H1 (cell line): ENCODE results near the gene TTC23. TPM values are rescaled to one million over a fixed set of nuclear protein-coding genes. Genes with fewer than 3 reads are reported as not detected.
A peak's percentile ranks its signal among the peaks of the same experiment; 100 is the strongest.

Experiments
- CTCF ChIA-PET: fragments of 300-600 bp; sonication (Branson Sonifier 250); formaldehyde crosslinking; loops from one replicate; lab custom pipeline; 2021; ENCODE audit not compliant: partially characterized antibody; lab: Charles Lee
- POLR2A ChIA-PET: fragments of 300-600 bp; sonication (Branson Sonifier 250); formaldehyde crosslinking; loops from one replicate; lab custom pipeline; 2021; ENCODE audit warnings: inconsistent platforms; ENCODE audit not compliant: partially characterized antibody; lab: Charles Lee
- DNase-seq, 2 experiments: peaks; one replicate each; pipeline versions ENCODE4 v3.0.0 to v3.0.0-alpha.2; 2010 to 2022; ENCODE audit warnings: low spot score in 2 of 2, low read depth in 1 of 2, mixed read lengths in 1 of 2
- FAIRE-seq: peaks from 2 replicates; lab custom pipeline; 2011; peaks lifted over from hg19 to GRCh38; lab: Jason Lieb, UNC
- H2AFZ ChIP-seq: 2 replicates; pipeline ENCODE4 v1.8.1; 2012; ENCODE audit warnings: low read length, inconsistent platforms
- H2AK5ac ChIP-seq: 2 replicates; pipeline ENCODE4 v1.6.1; 2013; ENCODE audit warnings: low read depth, low read length
- H2BK120ac ChIP-seq: replicated peaks from 2 replicates; pipeline ENCODE3; 2013; ENCODE audit warnings: low read depth, low read length, inconsistent platforms
- H2BK12ac ChIP-seq: 2 replicates; pipeline ENCODE4 v1.6.1; 2013; ENCODE audit warnings: low read depth, low read length
- H2BK15ac ChIP-seq: 2 replicates; pipeline ENCODE4 v1.6.1; 2013; ENCODE audit warnings: low read length
- H2BK20ac ChIP-seq: 2 replicates; pipeline ENCODE4 v1.6.1; 2013; ENCODE audit warnings: low read length
- H2BK5ac ChIP-seq: 2 replicates; pipeline ENCODE4 v1.6.1; 2013; ENCODE audit warnings: low read depth, low read length
- H3K14ac ChIP-seq: 2 replicates; pipeline ENCODE4 v1.6.1; 2013; ENCODE audit warnings: inconsistent platforms; ENCODE audit not compliant: insufficient read length
- H3K18ac ChIP-seq: 2 replicates; pipeline ENCODE4 v1.6.1; 2013; ENCODE audit warnings: low read length; ENCODE audit errors: extremely low read depth
- H3K23ac ChIP-seq: 2 replicates; pipeline ENCODE4 v1.6.1; 2013; ENCODE audit warnings: inconsistent platforms; ENCODE audit not compliant: insufficient read length
- H3K23me2 ChIP-seq: 2 replicates; pipeline ENCODE4 v1.6.1; 2013; ENCODE audit warnings: low read depth, low read length
- H3K27ac ChIP-seq: 2 replicates; pipeline ENCODE4 v1.6.1; 2011; ENCODE audit warnings: low read depth, low read length, inconsistent platforms
- H3K27me3 ChIP-seq, 4 experiments: replicated peaks in 1 of 4; 1 replicate in 1 of 4; 2 replicates in 3 of 4; pipeline versions ENCODE4 v1.6.1 to v1.8.1; 2011 to 2013; ENCODE audit warnings: low read length in 3 of 4, mild to moderate bottlenecking in 3 of 4, inconsistent platforms in 2 of 4, mixed read lengths in 2 of 4, moderate library complexity in 1 of 4; ENCODE audit not compliant: control insufficient read depth in 3 of 4, insufficient read depth in 3 of 4; ENCODE audit errors: extremely low read depth in 1 of 4
- H3K36me3 ChIP-seq, 4 experiments: 2 replicates each; pipeline versions ENCODE4 v1.6.1 to v1.8.1; 2011 to 2013; ENCODE audit warnings: mild to moderate bottlenecking in 4 of 4, low read length in 3 of 4, moderate library complexity in 2 of 4, control low read depth in 1 of 4, inconsistent platforms in 1 of 4; ENCODE audit not compliant: insufficient read depth in 4 of 4, control insufficient read depth in 2 of 4
- H3K4ac ChIP-seq: replicated peaks from 2 replicates; pipeline ENCODE3; 2013; ENCODE audit warnings: low read length, low read depth, mixed read lengths, inconsistent platforms; ENCODE audit not compliant: insufficient read length
- H3K4me1 ChIP-seq, 4 experiments: replicated peaks in 1 of 4; 1 replicate in 1 of 4; 2 replicates in 3 of 4; pipeline versions ENCODE4 v1.6.1 to v1.8.1; 2011 to 2013; ENCODE audit warnings: low read length in 3 of 4, inconsistent platforms in 2 of 4, mixed read lengths in 1 of 4; ENCODE audit not compliant: insufficient read depth in 4 of 4, control insufficient read depth in 3 of 4
- H3K4me2 ChIP-seq, 2 experiments: 2 replicates each; pipeline versions ENCODE4 v1.6.1 to v1.8.1; 2011 to 2013; ENCODE audit warnings: low read depth in 2 of 2, low read length in 2 of 2, control low read depth in 1 of 2, inconsistent platforms in 1 of 2, mild to moderate bottlenecking in 1 of 2; ENCODE audit not compliant: insufficient read depth in 1 of 2
- H3K4me3 ChIP-seq, 4 experiments: fragments of 200-600, 300-600 bp in 1 of 4; sonication (generic), shearing (Covaris generic), sonication (Bioruptor Twin) in 1 of 4; 2 replicates each; pipeline versions ENCODE4 v1.5.1 to v1.8.1; 2011 to 2016; ENCODE audit warnings: low read length in 4 of 4, low read depth in 3 of 4, control low read depth in 2 of 4, inconsistent platforms in 2 of 4, mild to moderate bottlenecking in 2 of 4, mixed read lengths in 1 of 4, moderate library complexity in 1 of 4; ENCODE audit not compliant: insufficient read depth in 2 of 4; ENCODE audit errors: extremely low read depth in 1 of 4
- H3K56ac ChIP-seq: replicated peaks from 2 replicates; pipeline ENCODE3; 2013; ENCODE audit warnings: low read depth, mild to moderate bottlenecking, mixed read lengths, low read length, inconsistent platforms; ENCODE audit not compliant: insufficient read length
- H3K79me1 ChIP-seq: 2 replicates; pipeline ENCODE4 v1.6.1; 2013; ENCODE audit warnings: low read depth, low read length, control low read depth
- H3K79me2 ChIP-seq, 2 experiments: 2 replicates each; pipeline versions ENCODE4 v1.6.1 to v1.8.1; 2012 to 2013; ENCODE audit warnings: low read length in 2 of 2, mild to moderate bottlenecking in 2 of 2, inconsistent platforms in 1 of 2; ENCODE audit not compliant: insufficient read depth in 2 of 2, control insufficient read depth in 1 of 2
- H3K9ac ChIP-seq, 4 experiments: replicated peaks in 1 of 4; 1 replicate in 1 of 4; 2 replicates in 3 of 4; pipeline versions ENCODE4 v1.6.1 to v1.8.1; 2011 to 2013; ENCODE audit warnings: low read depth in 3 of 4, low read length in 3 of 4, control low read depth in 2 of 4, mild to moderate bottlenecking in 2 of 4, moderate library complexity in 2 of 4, inconsistent platforms in 1 of 4; ENCODE audit errors: extremely low read depth in 1 of 4
- H3K9me3 ChIP-seq, 2 experiments: 2 replicates each; pipeline versions ENCODE4 v1.6.1 to v1.8.1; 2012 to 2013; ENCODE audit warnings: mild to moderate bottlenecking in 2 of 2, moderate library complexity in 2 of 2, control low read depth in 1 of 2, inconsistent platforms in 1 of 2, low read depth in 1 of 2, low read length in 1 of 2, mixed read lengths in 1 of 2; ENCODE audit not compliant: insufficient read depth in 2 of 2
- H4K20me1 ChIP-seq, 2 experiments: replicated peaks in 1 of 2; 2 replicates each; pipeline versions ENCODE3 to v1.8.1; 2011 to 2013; ENCODE audit warnings: inconsistent platforms in 2 of 2, low read length in 2 of 2, mild to moderate bottlenecking in 1 of 2; ENCODE audit not compliant: insufficient read depth in 2 of 2, control insufficient read depth in 1 of 2
- H4K5ac ChIP-seq: 2 replicates; pipeline ENCODE4 v1.6.1; 2013; ENCODE audit warnings: low read length, low read depth, mixed read lengths, inconsistent platforms; ENCODE audit not compliant: insufficient read length
- H4K8ac ChIP-seq: 2 replicates; pipeline ENCODE4 v1.8.0; 2013; ENCODE audit warnings: mild to moderate bottlenecking, moderate library complexity, low read length, inconsistent platforms; ENCODE audit not compliant: insufficient read depth; ENCODE audit errors: extremely low read depth
- H4K91ac ChIP-seq: replicated peaks from 2 replicates; pipeline ENCODE3; 2013; ENCODE audit warnings: low read length, mixed read lengths, inconsistent platforms; ENCODE audit not compliant: insufficient read length
- BRCA1 ChIP-seq: IDR thresholded peaks from 2 replicates; pipeline ENCODE4 v1.6.1; 2012; ENCODE audit warnings: low read depth, low read length, improper control_type of control experiment
- CEBPB ChIP-seq: IDR thresholded peaks from 2 replicates; pipeline ENCODE4 v1.6.1; 2012; ENCODE audit warnings: low read depth, low read length
- CHD1 ChIP-seq: IDR thresholded peaks from 2 replicates; pipeline ENCODE4 v1.6.1; 2012; ENCODE audit warnings: low read depth, low read length, improper control_type of control experiment
- CREB1 ChIP-seq: IDR thresholded peaks from 2 replicates; pipeline ENCODE4 v1.6.1; 2012; ENCODE audit warnings: inconsistent platforms
- HDAC6 ChIP-seq: IDR thresholded peaks from one replicate; pipeline ENCODE4 v1.7.1; 2012; ENCODE audit warnings: low read depth, mild to moderate bottlenecking, inconsistent platforms, low read length, moderate library complexity
- KDM1A ChIP-seq: fragments of 200-600, 300-600 bp; sonication (generic); IDR thresholded peaks from 2 replicates; pipeline ENCODE4 v1.7.1; 2016; ENCODE audit warnings: mild to moderate bottlenecking, low read length, borderline replicate concordance
- RFX5 ChIP-seq: IDR thresholded peaks from 2 replicates; pipeline ENCODE4 v1.6.1; 2011; ENCODE audit warnings: low read depth, low read length, improper control_type of control experiment, borderline replicate concordance
- RXRA ChIP-seq: IDR thresholded peaks from 2 replicates; pipeline ENCODE4 v1.6.1; 2011; ENCODE audit warnings: low read depth, mild to moderate bottlenecking, low read length, moderate library complexity; ENCODE audit not compliant: insufficient read depth
- SAP30 ChIP-seq: fragments of 300-600 bp; sonication (generic); IDR thresholded peaks from 2 replicates; pipeline ENCODE4 v1.7.1; 2012; ENCODE audit warnings: low read length, moderate library complexity, mild to moderate bottlenecking, inconsistent platforms; ENCODE audit not compliant: insufficient read depth, insufficient replicate concordance
- SUZ12 ChIP-seq: fragments of 200-600 bp; sonication (generic); IDR thresholded peaks from 2 replicates; pipeline ENCODE4 v1.6.1; 2012; ENCODE audit warnings: mild to moderate bottlenecking, inconsistent platforms, low read length, moderate library complexity, mixed read lengths
- TAF1 ChIP-seq: IDR thresholded peaks from 2 replicates; pipeline ENCODE4 v1.6.1; 2011; ENCODE audit warnings: mild to moderate bottlenecking, low read depth, low read length
- TCF12 ChIP-seq: IDR thresholded peaks from 2 replicates; pipeline ENCODE4 v1.6.1; 2011; ENCODE audit warnings: low read depth, mild to moderate bottlenecking, low read length
- TEAD4 ChIP-seq: IDR thresholded peaks from 2 replicates; pipeline ENCODE4 v1.6.1; 2012; ENCODE audit warnings: low read depth, low read length, inconsistent platforms, mixed read lengths
- WGBS, 2 experiments: shearing (Covaris generic) in 1 of 2; methylation state at CpG; one replicate each; pipeline versions ENCODE4 v1.1.6 to v1.1.7; 2013 to 2015; ENCODE audit warnings: low lambda C conversion rate in 2 of 2, mixed read lengths in 2 of 2, inconsistent platforms in 1 of 2, low coverage in 1 of 2, missing lambda C conversion rate in 1 of 2; ENCODE audit not compliant: insufficient replicate concordance in 2 of 2, insufficient coverage in 1 of 2, insufficient read length in 1 of 2; ENCODE audit errors: extremely low coverage in 1 of 2, missing lambda C conversion rate in 1 of 2; 5-methylcytosine and 5-hydroxymethylcytosine counted together
- polyA plus RNA-seq, 7 experiments: library from polyadenylated mRNA; depleted of rRNA in 3 of 7; stranded (reverse) in 5 of 7; unstranded in 2 of 7; fragments of >200 nt in 5 of 7; fragments of 200-250 nt in 2 of 7; gene quantifications; 1 replicate in 5 of 7; 2 replicates in 1 of 7; 4 replicates in 1 of 7; pipeline versions ENCODE4 v1.2.1 to v1.2.3, GENCODE V29; 2011 to 2013; ENCODE audit warnings: missing spikeins in 2 of 7, mixed read lengths in 2 of 7
- total RNA-seq: library from RNA; stranded (reverse); fragmentation: NEBNext Ultra II Directional; extraction: Animal tissue kit (Norgen Biotek cat#: 25700); gene quantifications from 2 replicates; pipeline ENCODE4 v1.2.1, GENCODE V29; 2021

The TTC23 gene
- total and polyA plus RNA-seq, 2 of the 8 experiments (the other 6 are each of a cell fraction or from before 2014, with no cell fraction given) = 4.8 to 23.0 TPM

DNA sequence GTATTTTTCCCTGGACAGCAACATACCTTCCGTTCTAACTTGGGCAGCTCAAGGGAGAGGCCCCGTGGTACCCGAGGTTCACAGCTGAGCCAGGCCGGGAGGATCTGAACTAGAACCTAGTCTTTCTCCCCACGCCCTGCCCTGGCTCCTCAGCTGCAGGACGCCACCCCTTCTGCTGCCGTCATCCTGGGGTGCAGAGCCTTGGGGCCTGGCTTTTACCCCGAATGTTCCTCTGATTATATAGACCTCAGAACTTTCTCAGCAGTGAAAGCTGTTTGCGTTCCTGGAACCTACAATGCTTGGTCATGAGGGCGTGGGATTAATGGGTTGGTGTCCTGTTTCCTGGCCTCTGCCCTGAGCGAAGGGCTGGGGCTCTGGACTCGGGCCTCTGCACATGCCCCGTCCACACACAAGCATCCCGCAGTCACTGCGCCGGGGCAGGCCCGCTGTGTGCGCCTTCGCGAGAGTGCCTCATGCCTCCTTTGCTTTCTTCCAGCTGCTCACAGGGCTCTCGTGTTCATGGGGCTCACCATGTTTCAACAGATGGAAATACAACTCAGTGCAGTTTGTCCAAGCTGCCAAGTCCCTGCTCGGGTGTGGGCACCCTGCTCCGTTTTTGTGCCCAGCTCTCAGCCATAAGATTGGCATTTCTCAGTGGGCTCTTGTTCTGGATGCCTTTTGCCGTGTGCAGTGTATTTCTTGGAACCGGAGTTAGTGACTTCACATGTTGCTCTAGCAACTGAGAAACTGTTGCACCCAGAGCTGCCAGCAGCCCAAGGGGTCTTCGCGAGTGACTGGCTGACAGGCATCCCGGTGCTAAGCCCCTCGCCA, 124.1 kb downstream of the TTC23 start:
- Histone ChIP-seq H3K4me1 (peaks cover 0 to 21% (median 5%) of the 10 kb centered on the region in 4 experiments; a peak in 5 of 7 replicates), H3K36me3 (no peaks in the 10 kb centered on the region), H3K4me3 (no peak overlapping the region), H3K27me3 (no peaks in the 10 kb centered on the region), H3K79me1 (no peaks in the 10 kb centered on the region), H2BK20ac (0 out of 2 replicates have a peak overlapping the region, but pooled peaks have one; percentile 32), H3K4ac (no peak overlapping the region), H4K20me1 (no peaks in the 10 kb centered on the region), H3K56ac (no peak overlapping the region), H3K14ac (no peak overlapping the region), H4K8ac (no peak overlapping the region), H3K79me2 (no peaks in the 10 kb centered on the region), H2BK5ac (no peak overlapping the region), H2AK5ac (no peak overlapping the region), H2AFZ (no peak overlapping the region), H3K4me2 (no peak overlapping the region), H3K9ac (no peak overlapping the region), H3K23ac (no peak overlapping the region), H4K5ac (no peak overlapping the region), H3K27ac (no peak overlapping the region), H3K9me3 (no peaks in the 10 kb centered on the region), H4K91ac (no peak overlapping the region), H2BK120ac (no peak overlapping the region), H2BK12ac (peak overlapping the region; percentile 27; the same call in 1 of the 2 replicates), H2BK15ac (peak overlapping the region; percentile 16; the same call in 1 of the 2 replicates), H3K18ac (no peak overlapping the region), H3K23me2 (no peaks in the 10 kb centered on the region)
- FAIRE-seq = no peak
- ChIA-PET POLR2A (interaction anchor here (1.7 kb wide), 1 partner anchor 9 kb away, joined by 5 read pairs; no protein-coding TSS in a partner anchor), CTCF (interaction anchor here (0.7 to 2.5 kb wide), 8 partner anchors 9 to 49 kb away, joined by 3 to 9 read pairs (median 4); partner anchors contain the start of gene SYNM)
- 90% methylated on average over 29 of the region's 29 CpGs; no CpG with 5 or more reads in 1 of the 2 experiments for WGBS, 2 experiments
- DNase-seq = no peak
- no peak for TF ChIP-seq KDM1A
- no peak for TF ChIP-seq SUZ12
- no peak for TF ChIP-seq CHD1
- TF ChIP-seq CEBPB = no peak
- TF ChIP-seq HDAC6 = no peak
- no peak for TF ChIP-seq CREB1
- no peak for TF ChIP-seq RXRA
- no peak for TF ChIP-seq TCF12
- no peak for TF ChIP-seq BRCA1
- TF ChIP-seq TAF1 = no peak
- TF ChIP-seq TEAD4 = no peak
- no peak for TF ChIP-seq RFX5
- TF ChIP-seq SAP30 = no peak
